Caco-2 (cell line): ENCODE measurements around the gene STXBP3. TPM values are rescaled to one million over a fixed set of nuclear protein-coding genes. Genes with fewer than 3 reads are reported as not detected.

Source experiments
- BruUV-seq: library from RNA; stranded (reverse); fragments of 400-500 nt; replicated peaks from 2 replicates; lab custom pipeline; 2021; lab: Mats Ljungman, UMichigan
- CTCF ChIA-PET: fragments of 300-600 bp; sonication (Branson Sonifier 250); formaldehyde crosslinking; loops from one replicate; lab custom pipeline; 2022; ENCODE audit warnings: antibody characterized with exemption; lab: Charles Lee
- POLR2A ChIA-PET: fragments of 300-600 bp; sonication (Branson Sonifier 250); formaldehyde crosslinking; loops from one replicate; lab custom pipeline; 2022; ENCODE audit warnings: antibody characterized with exemption; lab: Charles Lee
- DNase-seq, 2 experiments: peaks; one replicate each; pipeline versions ENCODE4 v3.0.0 to v3.0.0-alpha.2; 2020 to 2022
- H3K27me3 ChIP-seq: replicated peaks from 2 replicates; pipeline ENCODE4 v1.6.0; 2011; ENCODE audit warnings: low read length; ENCODE audit not compliant: control insufficient read depth, insufficient read depth
- H3K36me3 ChIP-seq: 2 replicates; pipeline ENCODE4 v1.5.1; 2011; ENCODE audit warnings: low read length; ENCODE audit not compliant: control insufficient read depth, insufficient read depth
- H3K4me1 ChIP-seq: fragments of 250-450 bp; sonication (Bioruptor Pico); 2 replicates; pipeline ENCODE4 v1.5.1; 2020; ENCODE audit warnings: mild to moderate bottlenecking
- H3K4me3 ChIP-seq: 2 replicates; pipeline ENCODE4 v1.5.1; 2011; ENCODE audit warnings: low read depth, mild to moderate bottlenecking, control low read depth, low read length
- H3K9me3 ChIP-seq: fragments of 250-450 bp; sonication (Bioruptor Pico); 2 replicates; pipeline ENCODE4 v1.5.1; 2020; ENCODE audit warnings: mild to moderate bottlenecking, moderate library complexity
- H3K27ac Mint-ChIP-seq: one replicate; pipeline ENCODE4 v1.8.0; 2022; ENCODE audit warnings: mixed read lengths; ENCODE audit not compliant: unreplicated experiment
- H3K27me3 Mint-ChIP-seq: one replicate; pipeline ENCODE4 v1.8.0; 2022; ENCODE audit warnings: mixed read lengths; ENCODE audit not compliant: insufficient read depth, unreplicated experiment
- H3K36me3 Mint-ChIP-seq: one replicate; pipeline ENCODE4 v1.8.0; 2022; ENCODE audit warnings: mild to moderate bottlenecking, mixed read lengths; ENCODE audit not compliant: insufficient read depth, unreplicated experiment
- H3K4me1 Mint-ChIP-seq: one replicate; pipeline ENCODE4 v1.8.0; 2022; ENCODE audit warnings: low read depth, mixed read lengths; ENCODE audit not compliant: unreplicated experiment
- H3K4me3 Mint-ChIP-seq: one replicate; pipeline ENCODE4 v1.8.0; 2022; ENCODE audit warnings: mild to moderate bottlenecking, moderate library complexity, mixed read lengths; ENCODE audit not compliant: unreplicated experiment
- H3K9me3 Mint-ChIP-seq: one replicate; pipeline ENCODE4 v1.8.0; 2022; ENCODE audit warnings: mixed read lengths; ENCODE audit not compliant: unreplicated experiment
- CTCF ChIP-seq, 2 experiments: fragments of 200-600 bp in 1 of 2; IDR thresholded peaks; 1 replicate in 1 of 2; 2 replicates in 1 of 2; pipeline versions ENCODE4 v1.5.1 to v1.8.0; 2011 to 2022; ENCODE audit warnings: antibody characterized with exemption in 1 of 2, control low read depth in 1 of 2, inconsistent platforms in 1 of 2, low read depth in 1 of 2, low read length in 1 of 2, mild to moderate bottlenecking in 1 of 2, moderate library complexity in 1 of 2; ENCODE audit not compliant: insufficient read depth in 1 of 2, severe bottlenecking in 1 of 2, unreplicated experiment in 1 of 2
- intact Hi-C: fragments of 100-400 bp; cut with micrococcal nuclease; formaldehyde crosslinking; loops from one replicate; pipeline ENCODE4 v1.10.0; 2022; ENCODE audit not compliant: unreplicated experiment
- total RNA-seq: library from RNA; stranded (reverse); gene quantifications from 2 replicates; pipeline ENCODE4 v1.2.3, GENCODE V29; 2022

STXBP3 gene
- total RNA-seq, 1 experiment from 2014 or later: 34.3 TPM

- Mint-ChIP-seq H3K4me3 (peak overlapping the region; percentile 100), H3K27ac (no peak overlapping the region), H3K4me1 (peaks cover 9% of the 10 kb centered on the region), H3K27me3 (no peaks in the 10 kb centered on the region), H3K36me3 (peaks cover 12% of the 10 kb centered on the region), H3K9me3 (no peaks in the 10 kb centered on the region)
- CTCF ChIA-PET: no interaction called here
- no peaks in the 10 kb centered on the region for H3K36me3 ChIP-seq
- H3K27me3 ChIP-seq: no peaks in the 10 kb centered on the region
- no peaks in the 10 kb centered on the region for H3K4me1 ChIP-seq
- BruUV-seq: no TSS peak
- DNase-seq: no peak
- no peak for TF ChIP-seq CTCF (IDR thresholded peaks at IDR 0.05; ENCODE audit: insufficient read depth in 1 of 2, low read depth in 1 of 2, low read length in 1 of 2, severe bottlenecking in 1 of 2, unreplicated experiment in 1 of 2)
- intact Hi-C loops: loop anchor here (2.0 to 5.0 kb wide), 2 partner anchors 45 to 56 kb away; partner anchors contain the start of gene PRPF38B
- H3K4me3 ChIP-seq: no peak overlapping the region; the same call in 1 of the 2 replicates
- POLR2A ChIA-PET: no interaction called here
- H3K9me3 ChIP-seq: no peaks in the 10 kb centered on the region
Observed at GRCh38 chr1:108747898-108748297, 1.4 kb downstream of the STXBP3 start.

GRCh38 chr1:108749081-108749480 lies 2.6 kb downstream of the STXBP3 start:
- H3K9me3 ChIP-seq: no peaks in the 10 kb centered on the region
- intact Hi-C loops: loop anchor here (5.0 kb wide), 1 partner anchor 57 kb away; the partner anchor contains the start of gene PRPF38B
- H3K9me3 Mint-ChIP-seq: no peaks in the 10 kb centered on the region
- H3K4me3 ChIP-seq: no peak overlapping the region
- TF ChIP-seq CTCF (IDR thresholded peaks at IDR 0.05; ENCODE audit: insufficient read depth in 1 of 2, low read depth in 1 of 2, low read length in 1 of 2, severe bottlenecking in 1 of 2, unreplicated experiment in 1 of 2): no peak
- H3K27ac Mint-ChIP-seq: no peak overlapping the region
- POLR2A ChIA-PET: no interaction called here
- no peak for DNase-seq
- no peak overlapping the region for H3K4me3 Mint-ChIP-seq
- CTCF ChIA-PET: no interaction called here
- no peaks in the 10 kb centered on the region for H3K27me3 Mint-ChIP-seq
- H3K27me3 ChIP-seq: no peaks in the 10 kb centered on the region
- no peaks in the 10 kb centered on the region for H3K36me3 ChIP-seq
- no TSS peak for BruUV-seq
- peaks cover 9% of the 10 kb centered on the region for H3K4me1 Mint-ChIP-seq
- no peaks in the 10 kb centered on the region for H3K4me1 ChIP-seq
- H3K36me3 Mint-ChIP-seq: peaks cover 12% of the 10 kb centered on the region

GRCh38 chr1:108750476-108751181 lies 4.2 kb downstream of the STXBP3 start:
- no peak for TF ChIP-seq CTCF (IDR thresholded peaks at IDR 0.05; ENCODE audit: insufficient read depth in 1 of 2, low read depth in 1 of 2, low read length in 1 of 2, severe bottlenecking in 1 of 2, unreplicated experiment in 1 of 2)
- no peaks in the 10 kb centered on the region for H3K27me3 Mint-ChIP-seq
- H3K4me1 Mint-ChIP-seq: peaks cover 9% of the 10 kb centered on the region
- CTCF ChIA-PET: no interaction called here
- intact Hi-C loops: no loop called here
- no peak for DNase-seq
- POLR2A ChIA-PET: no interaction called here
- H3K4me1 ChIP-seq: no peaks in the 10 kb centered on the region
- H3K4me3 Mint-ChIP-seq: no peak overlapping the region
- no peaks in the 10 kb centered on the region for H3K9me3 ChIP-seq
- H3K27me3 ChIP-seq: no peaks in the 10 kb centered on the region
- H3K36me3 Mint-ChIP-seq: peaks cover 12% of the 10 kb centered on the region
- BruUV-seq: no TSS peak
- H3K4me3 ChIP-seq: no peak overlapping the region
- no peaks in the 10 kb centered on the region for H3K36me3 ChIP-seq
- no peak overlapping the region for H3K27ac Mint-ChIP-seq
- no peaks in the 10 kb centered on the region for H3K9me3 Mint-ChIP-seq
